IPS DF 6.9 (cell line): ENCODE results near the gene GSPT1.
A peak's percentile ranks its signal among the peaks of the same experiment; 100 is the strongest.
"Not testable (repeated sequence)": the region's sequence is repeated elsewhere in the genome, so short reads cannot be mapped to it uniquely, and the experiment has no call there.

ENCODE experiments used
- DNase-seq: peaks from one replicate; pipeline ENCODE4 v3.0.0-alpha.2; 2013; ENCODE audit warnings: low read depth, low spot score
- H3K27ac ChIP-seq: one replicate; pipeline ENCODE4 v1.5.1; 2013; ENCODE audit warnings: low read length, control low read depth
- H3K27me3 ChIP-seq: 2 replicates; pipeline ENCODE4 v1.6.1; 2013; ENCODE audit warnings: mild to moderate bottlenecking, low read length; ENCODE audit not compliant: control insufficient read depth, insufficient read depth
- H3K36me3 ChIP-seq: 2 replicates; pipeline ENCODE4 v1.6.1; 2013; ENCODE audit warnings: low read length; ENCODE audit not compliant: control insufficient read depth, insufficient read depth
- H3K4me1 ChIP-seq: 2 replicates; pipeline ENCODE4 v1.6.1; 2013; ENCODE audit warnings: low read length; ENCODE audit not compliant: control insufficient read depth, insufficient read depth
- H3K4me3 ChIP-seq: 2 replicates; pipeline ENCODE4 v1.5.1; 2013; ENCODE audit warnings: mild to moderate bottlenecking, low read length
- H3K9me3 ChIP-seq: 2 replicates; pipeline ENCODE4 v1.6.1; 2013; ENCODE audit warnings: low read length, inconsistent platforms; ENCODE audit not compliant: control insufficient read depth, insufficient read depth
- WGBS: extraction: QIAGEN DNeasy Blood & Tissue Kit; methylation state at CpG from one replicate; pipeline ENCODE4 v1.1.7; 2013; ENCODE audit warnings: mixed read lengths, missing lambda C conversion rate; ENCODE audit not compliant: insufficient read length, insufficient coverage; 5-methylcytosine and 5-hydroxymethylcytosine counted together

The GSPT1 gene

DNA sequence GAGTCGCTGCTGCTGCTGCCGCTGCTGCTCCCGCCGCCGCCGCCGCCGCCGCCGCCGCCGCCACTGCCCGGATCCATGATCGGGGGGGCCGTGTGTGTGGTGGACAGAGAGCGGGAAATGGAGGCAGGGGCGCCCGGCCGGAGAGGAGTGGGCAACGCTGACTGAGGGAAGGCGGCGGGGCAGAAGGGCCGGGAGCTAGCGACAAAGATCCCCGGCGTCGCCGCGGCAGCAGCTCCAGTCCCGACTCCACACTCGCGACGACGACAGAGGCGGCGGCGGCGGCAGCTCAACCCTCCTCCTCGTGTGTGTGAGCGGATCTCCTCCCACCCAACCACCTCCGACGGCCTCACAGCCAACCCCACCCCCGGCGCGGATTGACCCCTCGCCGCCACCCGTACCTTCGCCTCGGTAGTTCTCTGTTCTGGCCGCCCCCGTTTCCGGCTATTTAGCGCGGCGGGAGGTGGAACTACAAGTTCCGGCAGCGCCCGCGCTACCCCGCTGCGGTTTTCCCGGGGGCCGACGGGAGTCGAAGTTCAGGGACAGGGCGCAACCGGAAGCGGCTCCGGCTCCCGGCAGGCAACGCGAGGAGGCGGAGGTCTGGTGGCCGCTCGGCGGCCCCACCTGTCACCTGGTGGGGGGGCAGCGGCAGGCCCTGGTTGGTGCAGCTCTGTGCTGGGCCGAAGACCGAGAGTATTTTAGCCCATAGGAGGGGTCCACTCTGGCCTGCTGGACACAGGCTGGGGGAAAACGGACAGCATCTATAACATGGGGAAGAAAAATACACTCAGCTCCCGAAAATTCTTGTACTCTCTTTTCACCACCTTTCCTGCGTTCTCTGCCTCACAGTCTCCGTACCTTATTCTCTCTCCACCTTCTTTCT lies at the start of gene GSPT1:
Gene GSPT1, minus strand, starts transcription at position 313 of the 880 bp plus-strand sequence. Its CDS starts 236 bp downstream, at position 77.
- H3K27ac ChIP-seq: no peak within 1 kb of the TSS
- peaks cover 7% of the 10 kb centered on the region; the same call in 1 of the 2 replicates for H3K4me1 ChIP-seq
- H3K4me3 ChIP-seq: peak within 1 kb of the TSS; percentile 89
- H3K9me3 ChIP-seq: no peaks in the 10 kb centered on the region
- no CpG with 5 or more reads among the region's 84 CpGs for WGBS
- no peaks in the 10 kb centered on the region for H3K27me3 ChIP-seq
- DNase-seq: peak; percentile 100
- peaks cover 3% of the 10 kb centered on the region; the same call in 1 of the 2 replicates for H3K36me3 ChIP-seq

DNA sequence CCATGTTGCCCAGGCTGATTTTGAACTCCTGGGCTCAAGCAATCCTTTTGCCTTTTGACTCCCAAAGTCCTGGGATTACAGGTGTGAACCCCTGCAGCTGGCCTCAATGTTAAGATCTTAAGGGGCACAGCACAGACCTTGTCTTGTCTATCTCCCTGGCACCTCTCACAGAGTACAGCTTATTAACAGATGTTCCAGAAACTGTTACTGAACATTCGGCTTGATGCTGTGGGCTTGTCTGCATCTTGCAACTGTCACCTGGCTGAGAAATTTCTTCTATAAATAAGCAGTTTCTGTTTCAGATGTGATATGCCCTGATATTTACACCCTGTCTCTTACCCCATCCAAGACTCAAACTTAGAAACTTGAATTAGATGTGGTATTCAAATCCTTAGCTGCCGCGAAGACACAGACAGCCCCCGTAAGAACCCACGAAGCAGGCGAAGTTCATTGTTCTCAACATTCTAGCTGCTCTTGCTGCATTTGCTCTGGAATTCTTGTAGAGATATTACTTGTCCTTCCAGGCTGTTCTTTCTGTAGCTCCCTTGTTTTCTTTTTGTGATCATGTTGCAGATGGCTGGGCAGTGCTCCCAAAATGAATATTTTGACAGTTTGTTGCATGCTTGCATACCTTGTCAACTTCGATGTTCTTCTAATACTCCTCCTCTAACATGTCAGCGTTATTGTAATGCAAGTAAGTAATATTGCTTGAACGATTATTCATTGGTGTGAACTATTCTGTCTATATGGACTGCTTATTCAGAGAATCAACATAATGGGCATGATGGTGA lies 49.2 kb upstream of the GSPT1 start, which contains the start of gene TNFRSF17:
Gene TNFRSF17, plus strand, starts transcription at position 450 of the 791 bp plus-strand sequence. Its CDS starts 115 bp downstream, at position 565.
- Histone ChIP-seq H3K4me3 (no peak within 1 kb of the TSS), H3K4me1 (no peaks in the 10 kb centered on the region), H3K27ac (no peak within 1 kb of the TSS), H3K9me3 (no peaks in the 10 kb centered on the region), H3K27me3 (no peaks in the 10 kb centered on the region), H3K36me3 (no peaks in the 10 kb centered on the region)
- DNase-seq: no peak
- whole genome bisulfite sequencing: no CpG with 5 or more reads among the region's 9 CpGs

DNA sequence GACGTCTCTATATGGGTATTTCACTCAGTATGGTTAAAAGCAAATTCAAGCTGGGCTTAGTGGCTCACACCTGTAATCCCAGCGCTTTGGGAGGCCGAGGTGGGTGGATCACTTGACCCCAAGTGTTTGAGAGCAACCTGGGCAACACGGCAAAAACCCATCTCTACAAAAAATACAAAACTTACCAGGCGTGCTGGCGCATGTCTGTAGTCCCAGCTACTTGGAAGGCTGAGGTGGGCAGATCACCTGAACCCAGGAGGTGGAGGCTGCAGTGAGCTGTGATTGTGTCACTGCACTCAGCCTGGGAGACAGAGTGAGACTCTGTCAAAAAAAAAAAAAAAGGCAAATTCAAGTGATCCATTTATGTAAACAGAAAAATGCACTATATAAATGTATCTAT lies 48.0 kb upstream of the GSPT1 start:
- Histone ChIP-seq H3K36me3 (no peaks in the 10 kb centered on the region), H3K27ac (no peak overlapping the region), H3K4me1 (no peaks in the 10 kb centered on the region), H3K27me3 (no peaks in the 10 kb centered on the region), H3K9me3 (no peaks in the 10 kb centered on the region), H3K4me3 (no peak overlapping the region)
- DNase-seq: no peak
- no CpG with 5 or more reads among the region's 6 CpGs for WGBS

DNA sequence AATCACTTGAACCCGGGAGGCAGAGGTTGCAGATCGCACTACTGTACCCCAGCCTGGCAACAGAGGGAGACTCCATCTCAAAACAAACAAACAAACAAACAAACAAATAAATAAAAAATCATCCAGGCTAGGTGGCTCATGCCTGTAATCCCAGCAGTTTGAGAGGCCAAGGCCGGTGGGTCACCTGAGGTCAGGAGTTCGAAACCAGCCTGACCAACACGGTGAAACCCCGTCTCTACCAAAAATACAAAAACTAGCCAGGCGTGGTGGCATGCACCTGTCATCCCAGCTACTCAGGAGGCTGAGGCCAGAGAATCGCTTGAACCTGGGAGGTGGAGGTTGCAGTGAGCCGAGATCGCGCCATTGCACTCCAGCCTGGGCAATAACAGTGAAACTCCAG lies 47.2 kb upstream of the GSPT1 start:
- not testable (repeated sequence) for H3K4me1 ChIP-seq, H3K36me3 ChIP-seq, H3K27me3 ChIP-seq, H3K27ac ChIP-seq, H3K9me3 ChIP-seq, H3K4me3 ChIP-seq, DNase-seq
- no CpG with 5 or more reads among the region's 11 CpGs for WGBS

DNA sequence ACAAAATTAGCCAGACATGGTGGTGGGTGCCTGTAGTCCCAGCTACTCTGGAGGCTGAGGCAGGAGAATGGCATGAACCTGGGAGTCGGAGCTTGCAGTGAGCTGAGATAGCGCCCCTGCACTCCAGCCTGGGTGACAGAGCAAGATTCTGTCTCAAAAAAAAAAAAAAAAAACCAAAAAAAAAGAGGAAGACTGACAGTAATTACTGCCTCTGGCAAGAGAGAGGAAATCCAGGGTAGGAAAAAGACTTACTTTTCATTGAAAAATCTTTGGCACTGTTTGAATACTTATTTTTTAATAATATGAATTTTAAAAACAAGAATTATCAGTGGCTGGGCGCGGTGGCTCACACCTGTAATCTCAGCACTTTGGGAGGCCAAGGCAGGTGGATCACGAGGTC lies 46.7 kb upstream of the GSPT1 start:
- H3K27ac ChIP-seq, H3K36me3 ChIP-seq, H3K4me3 ChIP-seq, H3K27me3 ChIP-seq, H3K4me1 ChIP-seq, H3K9me3 ChIP-seq, DNase-seq: not testable (repeated sequence)
- WGBS: no CpG with 5 or more reads among the region's 5 CpGs

DNA sequence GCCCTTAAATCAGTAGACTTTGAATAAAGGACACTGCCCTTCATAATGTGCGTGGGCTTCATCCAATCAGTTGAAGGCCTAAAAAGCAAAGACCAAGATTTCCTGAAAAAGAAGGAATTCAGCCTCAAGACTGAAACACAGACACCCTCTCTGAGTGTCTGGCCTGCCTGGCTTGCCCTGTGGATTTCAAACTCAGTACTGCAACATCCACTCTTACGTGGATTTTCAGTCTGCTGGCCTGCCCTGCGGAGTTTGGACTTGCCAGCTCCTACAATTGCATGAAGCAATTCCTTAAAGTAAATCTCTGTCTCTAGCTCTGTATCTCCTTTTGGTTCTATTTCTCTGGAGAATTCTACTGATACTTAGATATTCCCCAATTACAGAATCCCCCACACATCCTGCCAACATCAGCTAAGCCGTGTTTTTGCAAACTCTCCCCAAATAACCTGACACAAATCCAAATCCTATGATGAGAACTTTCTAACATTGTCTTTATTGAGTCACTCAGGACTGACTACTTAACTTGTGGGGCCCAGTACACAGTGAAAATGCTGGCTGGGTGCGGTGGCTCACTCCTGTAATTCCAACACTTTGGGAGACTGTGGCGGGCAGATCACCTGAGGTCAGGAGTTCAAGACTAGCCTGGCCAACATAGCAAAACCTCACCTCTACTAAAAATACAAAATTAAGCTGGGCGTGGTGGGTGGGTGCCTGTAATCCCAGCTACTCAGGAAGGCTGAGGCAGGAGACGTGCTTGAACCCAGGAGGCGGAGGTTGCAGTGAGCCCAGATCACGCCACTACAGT lies 42.0 kb upstream of the GSPT1 start:
- H3K4me3 ChIP-seq: no peak overlapping the region
- no CpG with 5 or more reads among the region's 10 CpGs for WGBS
- no peaks in the 10 kb centered on the region for H3K9me3 ChIP-seq
- no peaks in the 10 kb centered on the region for H3K27me3 ChIP-seq
- H3K27ac ChIP-seq: no peak overlapping the region
- no peak for DNase-seq
- H3K4me1 ChIP-seq: no peaks in the 10 kb centered on the region
- no peaks in the 10 kb centered on the region for H3K36me3 ChIP-seq

DNA sequence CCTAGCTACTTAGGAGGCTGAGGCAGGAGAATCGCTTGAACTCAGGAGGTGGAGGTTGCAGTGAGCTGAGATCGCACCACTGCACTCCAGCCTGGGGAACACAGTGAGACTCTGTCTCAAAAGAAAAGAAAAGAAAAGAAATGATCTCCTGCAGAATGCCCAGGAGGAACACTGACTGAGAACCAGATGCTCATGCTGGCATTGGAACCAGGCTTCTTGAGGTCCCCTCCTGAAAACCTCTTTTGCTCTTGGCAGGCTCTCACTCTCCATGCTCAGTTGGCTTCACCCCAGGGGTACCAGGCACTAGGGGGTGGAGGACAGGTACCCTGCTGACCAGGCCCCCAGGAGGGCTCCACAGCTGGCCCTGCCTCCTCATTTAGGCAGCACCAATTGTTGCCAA lies 40.8 kb upstream of the GSPT1 start:
- DNase-seq: no peak
- Histone ChIP-seq H3K9me3 (no peaks in the 10 kb centered on the region), H3K27me3 (no peaks in the 10 kb centered on the region), H3K4me3 (no peak overlapping the region), H3K27ac (no peak overlapping the region), H3K4me1 (no peaks in the 10 kb centered on the region), H3K36me3 (no peaks in the 10 kb centered on the region)
- no CpG with 5 or more reads among the region's 2 CpGs for WGBS

DNA sequence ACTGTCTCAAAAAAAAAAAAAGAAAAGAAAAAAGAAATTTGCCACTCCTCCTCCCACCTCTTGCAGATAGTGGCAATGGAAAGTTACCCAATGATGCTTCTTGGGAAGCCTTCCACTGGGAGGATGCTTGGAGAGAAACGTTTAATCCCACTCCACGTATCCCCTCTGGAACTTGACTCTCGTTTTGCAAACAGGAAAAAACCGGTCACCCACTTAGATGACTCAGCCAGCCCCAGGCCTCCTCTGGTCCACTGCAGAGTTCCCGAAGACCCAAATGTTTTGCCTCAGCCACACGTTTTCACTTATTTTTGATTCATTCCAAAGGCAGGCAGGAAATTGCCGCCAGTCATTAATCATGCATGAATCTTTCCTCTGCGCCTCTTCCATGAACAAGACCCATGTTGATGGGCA lies 40.0 kb upstream of the GSPT1 start:
- H3K4me3 ChIP-seq: no peak overlapping the region
- no peak for DNase-seq
- H3K27me3 ChIP-seq: no peaks in the 10 kb centered on the region
- no peaks in the 10 kb centered on the region for H3K36me3 ChIP-seq
- no peaks in the 10 kb centered on the region for H3K4me1 ChIP-seq
- no peaks in the 10 kb centered on the region for H3K9me3 ChIP-seq
- no peak overlapping the region for H3K27ac ChIP-seq
- no CpG with 5 or more reads among the region's 8 CpGs for WGBS

DNA sequence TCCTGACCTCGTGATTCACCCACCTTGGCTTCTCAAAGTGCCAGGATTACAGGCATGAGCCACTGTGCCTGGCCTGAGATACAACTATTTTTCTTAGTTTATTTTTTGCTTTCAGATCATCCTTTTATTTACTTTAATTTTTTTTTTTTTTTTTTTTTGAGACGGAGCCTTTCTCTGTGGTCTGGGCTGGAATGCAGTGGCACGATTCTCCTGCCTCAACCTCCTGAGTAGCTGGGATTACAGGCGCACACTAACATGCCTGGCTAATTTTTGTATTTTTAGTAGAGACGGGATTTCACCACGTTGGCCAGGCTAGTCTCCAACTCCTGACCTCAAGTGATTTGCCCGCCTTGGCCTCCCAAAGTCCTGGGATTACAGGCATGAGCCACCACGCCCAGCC lies 37.8 kb upstream of the GSPT1 start:
- not testable (repeated sequence) for H3K27me3 ChIP-seq, H3K4me1 ChIP-seq, DNase-seq, H3K4me3 ChIP-seq, H3K27ac ChIP-seq, H3K36me3 ChIP-seq, H3K9me3 ChIP-seq
- no CpG with 5 or more reads among the region's 8 CpGs for WGBS

DNA sequence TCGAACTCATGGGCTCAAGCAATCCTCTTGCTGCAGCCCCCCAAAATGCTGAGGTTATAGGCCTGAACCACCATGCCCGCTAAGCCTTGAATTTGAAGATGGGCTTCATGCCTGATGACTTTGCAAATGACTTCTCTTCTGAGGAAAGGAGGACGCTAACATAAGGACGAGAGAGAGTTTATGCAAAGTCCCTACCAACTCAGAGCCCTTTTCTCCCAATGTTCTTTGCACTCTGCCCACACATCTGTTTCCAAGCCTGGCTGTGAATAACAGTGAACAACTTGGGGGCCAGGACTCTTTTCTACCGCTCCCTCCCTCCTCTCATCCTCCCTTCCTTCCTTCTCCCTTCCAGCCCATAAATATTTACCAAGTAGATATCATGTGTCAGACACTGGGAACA lies 34.6 kb upstream of the GSPT1 start:
- Histone ChIP-seq H3K36me3 (no peaks in the 10 kb centered on the region), H3K27me3 (no peaks in the 10 kb centered on the region), H3K9me3 (no peaks in the 10 kb centered on the region), H3K27ac (no peak overlapping the region), H3K4me3 (no peak overlapping the region), H3K4me1 (no peaks in the 10 kb centered on the region)
- DNase-seq: no peak
- no CpG with 5 or more reads among the region's 5 CpGs for WGBS
